ENCODE measurements around the gene CCDC57.

CCDC57 gene

GRCh38 chr17:82246040-82246364 lies 33.4 kb upstream of the CCDC57 start:
- DNase-seq (ENCODE audit: low spot score) = no peak

GRCh38 chr17:82245134-82246039 lies 32.7 kb upstream of the CCDC57 start:
- no peak for DNase-seq (ENCODE audit: low spot score)

GRCh38 chr17:82244413-82245133 lies 31.9 kb upstream of the CCDC57 start:
- peak; percentile 55 for DNase-seq (ENCODE audit: low spot score)

- no peak for DNase-seq (ENCODE audit: low spot score)
These were observed 31.2 kb upstream of the CCDC57 start for GRCh38 chr17:82243648-82244412.

- peak; percentile 88 for DNase-seq (ENCODE audit: low spot score)
These were observed 30.5 kb upstream of the CCDC57 start for GRCh38 chr17:82242977-82243647.

- DNase-seq (ENCODE audit: low spot score) = no peak
These were observed 30.0 kb upstream of the CCDC57 start for GRCh38 chr17:82242698-82242976.

- DNase-seq (ENCODE audit: low spot score) = peak; percentile 52
These were observed 29.5 kb upstream of the CCDC57 start for GRCh38 chr17:82241926-82242697.

- peak; percentile 46 for DNase-seq (ENCODE audit: low spot score)
These were observed 28.7 kb upstream of the CCDC57 start for GRCh38 chr17:82241183-82241925.

- no peak for DNase-seq (ENCODE audit: low spot score)
These were observed 28.0 kb upstream of the CCDC57 start for GRCh38 chr17:82240506-82241182.

GRCh38 chr17:82239926-82240505 lies 27.4 kb upstream of the CCDC57 start:
- DNase-seq (ENCODE audit: low spot score) = no peak

GRCh38 chr17:82239401-82239925 lies 26.8 kb upstream of the CCDC57 start:
- no peak for DNase-seq (ENCODE audit: low spot score)

GRCh38 chr17:82238472-82239201 lies 26.0 kb upstream of the CCDC57 start:
- peak; percentile 78 for DNase-seq (ENCODE audit: low spot score)

- no peak for DNase-seq (ENCODE audit: low spot score)
These were observed 25.3 kb upstream of the CCDC57 start for GRCh38 chr17:82237746-82238471.

GRCh38 chr17:82237083-82237745 lies 24.6 kb upstream of the CCDC57 start:
- DNase-seq (ENCODE audit: low spot score) = no peak

- peak; percentile 65 for DNase-seq (ENCODE audit: low spot score)
These were observed 23.7 kb upstream of the CCDC57 start for GRCh38 chr17:82236142-82236971.

GRCh38 chr17:82235775-82236141 lies 23.1 kb upstream of the CCDC57 start:
- no peak for DNase-seq (ENCODE audit: low spot score)
